ENCODE measurements around the gene AP5Z1. TPM values are rescaled to one million over a fixed set of nuclear protein-coding genes. Genes with fewer than 3 reads are reported as not detected.

AP5Z1 gene
- total RNA-seq, 1 experiment from 2014 or later: 22.4 TPM

DNA sequence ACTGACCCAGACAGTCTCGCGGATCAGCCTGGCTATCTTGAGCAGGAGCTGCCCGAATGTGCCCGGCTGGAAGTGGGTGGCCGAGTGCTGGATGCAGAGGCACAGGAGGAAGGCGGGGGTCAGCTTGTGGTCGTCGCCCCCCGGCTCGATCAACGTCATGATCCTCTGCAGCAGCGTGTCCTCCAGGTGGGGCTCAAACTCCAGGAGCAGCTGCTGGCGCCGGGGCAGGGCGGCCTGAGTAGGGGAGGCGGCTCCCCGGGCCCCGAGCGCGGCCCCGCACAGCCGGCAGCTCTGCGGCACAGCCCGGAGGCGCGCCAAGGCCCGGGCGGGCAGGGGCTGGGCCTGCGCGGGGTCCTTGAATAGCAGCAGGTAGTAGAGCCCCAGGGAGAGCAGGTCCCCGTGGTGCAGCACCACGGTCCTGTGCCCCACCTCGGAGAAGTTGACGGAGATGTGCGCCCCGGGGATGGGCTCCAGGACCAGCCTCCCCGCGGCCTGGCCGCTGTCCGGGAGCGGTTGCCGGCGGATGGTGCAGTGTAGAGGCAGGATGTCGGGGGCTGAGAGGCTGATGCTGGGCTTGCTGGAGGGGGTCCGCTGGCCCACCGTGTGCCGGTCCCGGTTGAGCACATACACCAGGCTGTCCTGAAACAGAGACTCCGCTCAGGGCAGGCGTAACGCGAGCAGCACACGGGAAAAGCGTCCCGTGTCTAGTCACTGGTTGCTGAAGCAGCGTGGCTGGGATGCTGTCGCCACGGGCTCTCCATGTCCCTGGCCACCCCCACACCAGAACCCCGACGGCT lies 59.4 kb downstream of the AP5Z1 start:
- no peak overlapping the region for H3K4me3 ChIP-seq (ENCODE audit: insufficient read depth, low read depth, low read length)
- DNase-seq: peak; percentile 54
- no peaks in the 10 kb centered on the region for H3K36me3 ChIP-seq (replicated peaks; ENCODE audit: control insufficient read depth, insufficient read depth, low read length)
- no peaks in the 10 kb centered on the region for H3K27me3 ChIP-seq (ENCODE audit: control insufficient read depth, insufficient read depth, low read length)

DNA sequence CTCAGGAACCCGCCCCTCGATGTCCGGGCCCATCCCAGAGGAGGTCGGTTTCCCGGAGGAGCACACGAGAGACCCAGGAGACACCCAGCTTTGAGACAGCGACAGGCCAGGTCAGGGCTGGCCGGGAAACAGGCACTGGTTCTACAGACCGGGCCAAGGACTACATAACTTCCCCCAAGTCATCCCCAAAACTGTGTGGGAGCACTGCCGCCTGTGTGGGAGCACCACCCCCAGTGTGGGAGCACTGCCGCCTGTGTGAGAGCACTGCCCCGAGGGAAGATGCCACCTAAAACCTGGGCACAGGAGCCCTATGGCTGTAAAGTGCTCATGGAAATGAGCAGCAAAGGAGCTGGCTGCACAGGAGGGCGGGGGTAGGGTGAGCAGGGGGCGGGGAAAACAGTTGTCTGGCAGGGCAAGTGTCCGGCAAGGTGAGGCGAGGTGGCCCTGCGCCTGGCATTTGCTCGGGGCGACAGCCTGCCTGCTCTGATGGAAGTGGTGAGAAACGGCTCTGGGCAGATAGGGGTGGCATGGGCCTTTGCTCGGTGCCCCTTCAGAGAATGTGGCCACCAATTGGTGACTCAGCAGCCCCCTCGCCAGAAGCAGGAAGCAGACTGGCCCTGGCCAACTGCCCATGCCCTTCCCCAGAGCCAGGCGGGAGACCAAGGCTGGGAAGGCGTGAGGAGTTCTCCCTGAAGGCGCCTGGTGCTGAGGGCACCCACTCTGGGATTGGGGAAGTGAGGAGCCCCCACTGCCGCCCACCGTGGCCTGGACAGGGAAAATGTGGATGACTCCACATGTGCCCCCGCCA lies 60.2 kb downstream of the AP5Z1 start:
- DNase-seq: peak; percentile 52
- no peaks in the 10 kb centered on the region for H3K36me3 ChIP-seq (replicated peaks; ENCODE audit: control insufficient read depth, insufficient read depth, low read length)
- no peaks in the 10 kb centered on the region for H3K27me3 ChIP-seq (ENCODE audit: control insufficient read depth, insufficient read depth, low read length)
- H3K4me3 ChIP-seq (ENCODE audit: insufficient read depth, low read depth, low read length): no peak overlapping the region

DNA sequence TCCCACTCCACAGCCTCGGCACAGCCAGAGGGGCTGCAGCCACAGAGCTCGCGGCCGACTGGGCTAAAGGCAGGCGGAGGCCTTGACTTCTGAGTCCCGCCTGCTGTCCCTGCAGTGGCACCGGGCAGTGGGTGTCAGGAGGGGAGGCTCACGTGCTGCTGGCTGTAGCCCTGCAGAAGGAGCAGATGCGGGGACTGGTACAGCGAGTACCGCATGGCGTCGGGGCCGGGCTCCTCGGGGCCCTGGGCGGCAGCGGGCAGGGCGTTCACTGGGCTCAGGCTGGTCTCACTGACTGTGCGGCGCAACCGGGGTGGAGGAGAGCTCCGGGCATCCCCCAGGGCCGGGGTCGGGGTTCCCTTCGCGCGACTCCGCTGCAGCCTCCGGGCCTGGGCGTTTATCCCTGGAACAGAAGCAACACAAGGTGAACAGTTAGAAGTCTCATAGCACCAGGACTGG lies 60.8 kb downstream of the AP5Z1 start:
- no peaks in the 10 kb centered on the region for H3K27me3 ChIP-seq (ENCODE audit: control insufficient read depth, insufficient read depth, low read length)
- DNase-seq: peak; percentile 46
- no peak overlapping the region for H3K4me3 ChIP-seq (ENCODE audit: insufficient read depth, low read depth, low read length)
- no peaks in the 10 kb centered on the region for H3K36me3 ChIP-seq (replicated peaks; ENCODE audit: control insufficient read depth, insufficient read depth, low read length)

GRCh38 chr7:4837041-4837802 lies 61.8 kb downstream of the AP5Z1 start:
- DNase-seq: peak; percentile 48
- Histone ChIP-seq H3K36me3 (replicated peaks; ENCODE audit: control insufficient read depth, insufficient read depth, low read length) (no peaks in the 10 kb centered on the region), H3K4me3 (ENCODE audit: insufficient read depth, low read depth, low read length) (no peak overlapping the region), H3K27me3 (ENCODE audit: control insufficient read depth, insufficient read depth, low read length) (no peaks in the 10 kb centered on the region)

DNA sequence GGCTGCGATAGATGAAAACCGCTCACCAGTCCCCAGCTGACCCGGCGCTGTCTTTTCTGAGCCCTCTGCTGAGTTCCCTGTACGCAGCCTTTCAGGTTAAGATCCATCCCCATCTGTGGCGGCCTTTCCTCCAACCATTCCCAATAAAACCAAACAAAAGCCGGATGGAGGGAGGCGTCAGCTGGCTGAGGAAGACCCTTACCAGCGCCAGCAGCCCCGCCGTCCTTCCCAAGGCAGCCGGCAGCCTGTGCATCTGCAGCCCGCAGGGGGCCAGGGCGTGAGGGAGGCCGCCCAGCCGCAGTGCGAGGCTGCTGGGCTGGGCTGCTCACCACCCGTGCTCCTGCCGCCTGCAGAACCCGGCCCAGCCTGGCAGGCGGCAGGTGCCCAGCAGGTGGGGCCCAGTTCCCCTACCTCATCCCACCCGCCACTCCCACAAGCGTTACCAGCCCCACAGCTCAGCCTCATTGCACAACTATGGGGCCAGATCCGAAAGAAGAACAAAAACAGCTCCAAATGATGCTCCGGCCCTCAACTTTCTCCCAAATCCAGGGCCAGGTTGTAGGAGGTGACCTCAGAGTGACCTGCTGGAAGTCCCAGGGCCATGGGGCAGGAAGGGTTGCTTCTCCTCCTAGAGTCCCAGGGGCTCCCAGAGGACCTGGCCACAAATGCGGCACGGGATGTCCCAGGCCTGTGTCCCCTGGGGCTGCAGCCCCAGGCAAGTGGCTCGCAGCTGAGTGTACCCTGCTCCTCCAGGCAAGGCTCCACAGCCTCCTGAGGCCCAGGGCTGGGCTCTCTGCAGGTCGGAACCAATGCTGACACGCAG lies 62.6 kb downstream of the AP5Z1 start:
- no peak overlapping the region for H3K4me3 ChIP-seq (ENCODE audit: insufficient read depth, low read depth, low read length)
- no peaks in the 10 kb centered on the region for H3K36me3 ChIP-seq (replicated peaks; ENCODE audit: control insufficient read depth, insufficient read depth, low read length)
- no peaks in the 10 kb centered on the region for H3K27me3 ChIP-seq (ENCODE audit: control insufficient read depth, insufficient read depth, low read length)
- DNase-seq: peak; percentile 92

DNA sequence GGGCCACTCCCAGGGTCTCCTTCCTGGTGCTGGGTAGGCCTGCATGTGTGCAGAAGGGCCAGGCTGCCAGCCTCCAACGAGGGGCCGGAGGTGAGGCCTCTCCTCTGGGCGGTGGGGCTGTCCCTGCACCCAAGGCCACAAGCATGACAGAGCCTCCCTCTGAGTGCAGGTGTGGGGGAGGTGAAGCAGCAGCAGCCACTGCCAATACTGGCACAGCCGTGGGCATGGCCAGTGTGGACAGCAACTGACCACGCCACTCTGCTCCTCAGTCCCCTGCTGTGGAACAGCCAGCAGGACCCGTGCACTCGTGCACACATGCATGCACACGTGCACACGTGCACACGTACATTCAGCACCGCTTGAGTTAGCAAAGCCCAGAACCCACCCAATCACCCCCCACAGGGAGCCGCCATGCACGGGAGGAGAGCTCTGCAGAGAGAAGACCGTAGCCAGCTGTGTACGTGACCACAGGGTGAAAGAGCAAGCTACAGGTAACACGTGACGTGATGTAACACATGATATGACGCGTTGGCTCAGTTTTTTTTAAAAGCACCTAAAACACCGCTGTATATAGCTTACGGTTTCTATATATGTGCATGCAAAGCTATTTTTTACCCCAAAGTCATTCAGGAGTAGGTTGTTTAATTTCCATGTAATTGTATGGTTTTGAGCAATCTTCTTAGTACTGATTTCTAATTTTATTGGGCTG lies 63.4 kb downstream of the AP5Z1 start:
- Histone ChIP-seq H3K36me3 (replicated peaks; ENCODE audit: control insufficient read depth, insufficient read depth, low read length) (no peaks in the 10 kb centered on the region), H3K27me3 (ENCODE audit: control insufficient read depth, insufficient read depth, low read length) (no peaks in the 10 kb centered on the region), H3K4me3 (ENCODE audit: insufficient read depth, low read depth, low read length) (no peak overlapping the region)
- DNase-seq: no peak

DNA sequence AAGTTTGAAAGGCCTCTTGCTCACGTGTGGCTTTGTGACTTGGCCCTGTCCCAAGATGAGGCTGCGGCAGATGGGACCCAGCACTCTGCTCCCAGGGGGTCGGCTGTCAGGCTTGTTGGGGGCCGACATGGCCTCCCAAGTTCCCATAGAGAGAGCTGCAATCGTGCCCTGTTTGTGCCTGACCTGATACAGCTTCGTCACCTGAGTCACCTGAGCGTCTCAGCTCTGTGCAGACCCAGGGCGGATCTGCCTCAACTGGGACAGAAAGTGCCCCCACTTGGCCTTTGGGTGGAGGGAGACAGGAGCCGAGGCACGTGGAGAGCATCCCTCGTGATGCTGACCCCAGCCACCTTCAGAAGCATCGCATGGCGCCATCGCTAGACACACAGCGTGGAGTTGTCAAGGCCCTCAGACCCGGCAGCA lies 64.7 kb downstream of the AP5Z1 start:
- H3K36me3 ChIP-seq (replicated peaks; ENCODE audit: control insufficient read depth, insufficient read depth, low read length): no peaks in the 10 kb centered on the region
- no peak overlapping the region for H3K4me3 ChIP-seq (ENCODE audit: insufficient read depth, low read depth, low read length)
- DNase-seq: no peak
- no peaks in the 10 kb centered on the region for H3K27me3 ChIP-seq (ENCODE audit: control insufficient read depth, insufficient read depth, low read length)

Other genes starting within 250 kb of the AP5Z1 start
- 20.4 and 23.1 TPM in 2 replicates for gene FOXK1, start 93.3 kb upstream of the AP5Z1 start, total RNA-seq (2014; rRNA removed; shearing (Covaris generic))
- gene PAPOLB, start 86.4 kb downstream of the AP5Z1 start, total RNA-seq (2014; rRNA removed; shearing (Covaris generic)): 0.14 TPM in 1 of 2 replicates, not detected in the other
- 9.8 and 14.1 TPM in 2 replicates for gene RADIL, start 108.1 kb downstream of the AP5Z1 start, total RNA-seq (2014; rRNA removed; shearing (Covaris generic))
- gene MMD2, start 183.6 kb downstream of the AP5Z1 start, total RNA-seq (2014; rRNA removed; shearing (Covaris generic)): not detected in 2 replicates

All from H7 (cell line).